Esophagus muscularis mucosa (tissue), 4 donors: ENCODE results near the gene IL7R. TPM values are rescaled to one million over a fixed set of nuclear protein-coding genes. Genes with fewer than 3 reads are reported as not detected.

Source experiments
- DNase-seq: peaks from one replicate; pipeline ENCODE4 v3.0.0-alpha.2; 2017; ENCODE audit errors: extremely low spot score
- H3K27ac ChIP-seq, 4 donors: fragments of 200-600 bp; sonication (generic); replicated peaks in 1 of 4; 1 replicate in 3 of 4; 2 replicates in 1 of 4; pipeline ENCODE4 v1.5.1; 2016 to 2019; ENCODE audit warnings: mild to moderate bottlenecking in 1 of 4
- H3K27me3 ChIP-seq, 4 donors: fragments of 200-600 bp; sonication (generic); one replicate each; pipeline versions ENCODE4 v1.5.1 to v1.6.0; 2016 to 2019
- H3K36me3 ChIP-seq, 4 donors: fragments of 200-600 bp; sonication (generic); one replicate each; pipeline ENCODE4 v1.5.1; 2016 to 2019
- H3K4me1 ChIP-seq, 4 donors: fragments of 200-600 bp; sonication (generic); one replicate each; pipeline ENCODE4 v1.5.1; 2016 to 2019
- H3K4me3 ChIP-seq, 4 donors: fragments of 200-600 bp; sonication (generic); 1 replicate in 2 of 4; 2 replicates in 2 of 4; pipeline ENCODE4 v1.5.1; 2016 to 2019; ENCODE audit warnings: mild to moderate bottlenecking in 4 of 4, moderate library complexity in 1 of 4
- H3K9me3 ChIP-seq, 4 donors: fragments of 200-600 bp; sonication (generic); 1 replicate in 3 of 4; 2 replicates in 1 of 4; pipeline ENCODE4 v1.5.1; 2016 to 2019
- CTCF ChIP-seq, 3 experiments: fragments of 200-600 bp in 2 of 3; fragments of 450-650 bp in 1 of 3; sonication (generic) in 2 of 3; IDR thresholded peaks; one replicate each; pipeline ENCODE4 v1.5.1; 2017 to 2019; ENCODE audit warnings: antibody characterized with exemption in 3 of 3, mild to moderate bottlenecking in 2 of 3, moderate library complexity in 1 of 3
- EP300 ChIP-seq: sonication (generic); formaldehyde crosslinking; IDR thresholded peaks from one replicate; pipeline ENCODE4 v1.6.1; 2017; ENCODE audit warnings: antibody characterized with exemption
- POLR2A ChIP-seq: fragments of 450-650 bp; IDR thresholded peaks from one replicate; pipeline ENCODE4 v1.6.1; 2017; ENCODE audit warnings: antibody characterized with exemption, moderate library complexity, mild to moderate bottlenecking, low read depth
- POLR2AphosphoS5 ChIP-seq, 2 donors: sonication (generic); formaldehyde crosslinking; IDR thresholded peaks; one replicate each; pipeline ENCODE4 v1.6.1; 2017; ENCODE audit warnings: antibody characterized with exemption in 2 of 2
- WGBS: methylation state at CpG from one replicate; pipeline ENCODE4 v1.1.5; 2018; 5-methylcytosine and 5-hydroxymethylcytosine counted together
- intact Hi-C: fragments of 100-400 bp; cut with DNase I; formaldehyde crosslinking; loops from one replicate; pipeline ENCODE4 v1.15.1; 2023
- total RNA-seq, 4 donors: library from RNA; depleted of rRNA; stranded (reverse); fragments of >200 nt; gene quantifications; one replicate each; pipeline versions ENCODE4 v1.1.0 to v1.2.1, GENCODE V29; 2016

IL7R gene
- total RNA-seq, 4 donors from 2014 or later = 2.8 to 10.6 (median 4.1) TPM

GRCh38 chr5:35881758-35882157 lies 25.1 kb downstream of the IL7R start:
- no peak overlapping the region for H3K4me3 ChIP-seq
- WGBS = 74% methylated on average over 2 of the region's 2 CpGs
- H3K9me3 ChIP-seq = no peaks in the 10 kb centered on the region
- no peak for DNase-seq
- TF ChIP-seq POLR2AphosphoS5 (IDR thresholded peaks at IDR 0.05) (no peak), POLR2A (no peak), CTCF (IDR thresholded peaks at IDR 0.05) (no peak), EP300 (no peak)
- intact Hi-C loops = no loop called here
- no peaks in the 10 kb centered on the region for H3K36me3 ChIP-seq
- no peaks in the 10 kb centered on the region for H3K27me3 ChIP-seq
- H3K4me1 ChIP-seq = no peaks in the 10 kb centered on the region
- no peak overlapping the region for H3K27ac ChIP-seq

GRCh38 chr5:35884191-35884769 lies 27.6 kb downstream of the IL7R start:
- Histone ChIP-seq H3K9me3 (no peaks in the 10 kb centered on the region), H3K4me3 (no peak overlapping the region), H3K27me3 (no peaks in the 10 kb centered on the region), H3K27ac (no peak overlapping the region), H3K36me3 (no peaks in the 10 kb centered on the region), H3K4me1 (no peaks in the 10 kb centered on the region)
- no peak for DNase-seq
- TF ChIP-seq EP300 = no peak
- TF ChIP-seq POLR2A = no peak
- TF ChIP-seq CTCF (IDR thresholded peaks at IDR 0.05) = no peak
- TF ChIP-seq POLR2AphosphoS5 (IDR thresholded peaks at IDR 0.05) = no peak
- 58% methylated on average over 1 of the region's 1 CpG for WGBS
- intact Hi-C loops = no loop called here

GRCh38 chr5:35884773-35885172 lies 28.1 kb downstream of the IL7R start:
- TF ChIP-seq POLR2A (no peak), CTCF (IDR thresholded peaks at IDR 0.05) (no peak), POLR2AphosphoS5 (IDR thresholded peaks at IDR 0.05) (no peak)

GRCh38 chr5:35886381-35886780 lies 29.7 kb downstream of the IL7R start:
- H3K4me1 ChIP-seq = no peaks in the 10 kb centered on the region
- no peak overlapping the region for H3K4me3 ChIP-seq
- TF ChIP-seq POLR2A (no peak), CTCF (IDR thresholded peaks at IDR 0.05) (no peak), POLR2AphosphoS5 (IDR thresholded peaks at IDR 0.05) (no peak)
- no peaks in the 10 kb centered on the region for H3K36me3 ChIP-seq
- H3K27me3 ChIP-seq = peaks cover 0 to 5% (median 0%) of the 10 kb centered on the region in 4 donors
- H3K27ac ChIP-seq = no peak overlapping the region
- intact Hi-C loops = no loop called here
- H3K9me3 ChIP-seq = no peaks in the 10 kb centered on the region
- DNase-seq = no peak
- WGBS = 82% methylated on average over 3 of the region's 3 CpGs

More at GRCh38 chr5:35884773-35885172, 28.1 kb downstream of the IL7R start:
- Histone ChIP-seq H3K36me3 (no peaks in the 10 kb centered on the region), H3K4me1 (no peaks in the 10 kb centered on the region), H3K27ac (no peak overlapping the region), H3K9me3 (no peaks in the 10 kb centered on the region), H3K27me3 (no peaks in the 10 kb centered on the region), H3K4me3 (no peak overlapping the region)
- DNase-seq = no peak
- intact Hi-C loops = no loop called here
